Nephron (organoid): ENCODE data around the gene RSBN1.

Source experiments
- H3K27ac Mint-ChIP-seq, 3 experiments: 2 replicates each; pipeline ENCODE4 v1.8.0; 2020; ENCODE audit warnings: mixed read lengths in 3 of 3, mild to moderate bottlenecking in 2 of 3, moderate library complexity in 1 of 3
- H3K27me3 Mint-ChIP-seq: 2 replicates; pipeline ENCODE4 v1.8.0; 2021; ENCODE audit warnings: low read depth, mild to moderate bottlenecking, moderate library complexity, mixed read lengths
- H3K36me3 Mint-ChIP-seq: 2 replicates; pipeline ENCODE4 v1.8.0; 2020; ENCODE audit warnings: low read depth, mixed read lengths
- H3K4me1 Mint-ChIP-seq: 2 replicates; pipeline ENCODE4 v1.8.0; 2020; ENCODE audit warnings: mixed read lengths
- H3K4me3 Mint-ChIP-seq, 3 experiments: 2 replicates each; pipeline ENCODE4 v1.8.0; 2020; ENCODE audit warnings: mild to moderate bottlenecking in 3 of 3, mixed read lengths in 3 of 3, moderate library complexity in 2 of 3
- H3K9me3 Mint-ChIP-seq: 2 replicates; pipeline ENCODE4 v1.8.0; 2020; ENCODE audit warnings: mixed read lengths
- TF ChIP-seq, protein P1 (sequence below), 3 experiments: fragments of 200-600 bp; sonication (generic); IDR thresholded peaks; one replicate each; pipeline ENCODE4 v1.5.0; 2021; ENCODE audit warnings: antibody characterized with exemption in 3 of 3; ENCODE audit not compliant: unreplicated experiment in 3 of 3

RSBN1 gene

GRCh38 chr1:113811156-113811887 is 954 bp downstream of the RSBN1 start:
- TF ChIP-seq, protein P1, sequence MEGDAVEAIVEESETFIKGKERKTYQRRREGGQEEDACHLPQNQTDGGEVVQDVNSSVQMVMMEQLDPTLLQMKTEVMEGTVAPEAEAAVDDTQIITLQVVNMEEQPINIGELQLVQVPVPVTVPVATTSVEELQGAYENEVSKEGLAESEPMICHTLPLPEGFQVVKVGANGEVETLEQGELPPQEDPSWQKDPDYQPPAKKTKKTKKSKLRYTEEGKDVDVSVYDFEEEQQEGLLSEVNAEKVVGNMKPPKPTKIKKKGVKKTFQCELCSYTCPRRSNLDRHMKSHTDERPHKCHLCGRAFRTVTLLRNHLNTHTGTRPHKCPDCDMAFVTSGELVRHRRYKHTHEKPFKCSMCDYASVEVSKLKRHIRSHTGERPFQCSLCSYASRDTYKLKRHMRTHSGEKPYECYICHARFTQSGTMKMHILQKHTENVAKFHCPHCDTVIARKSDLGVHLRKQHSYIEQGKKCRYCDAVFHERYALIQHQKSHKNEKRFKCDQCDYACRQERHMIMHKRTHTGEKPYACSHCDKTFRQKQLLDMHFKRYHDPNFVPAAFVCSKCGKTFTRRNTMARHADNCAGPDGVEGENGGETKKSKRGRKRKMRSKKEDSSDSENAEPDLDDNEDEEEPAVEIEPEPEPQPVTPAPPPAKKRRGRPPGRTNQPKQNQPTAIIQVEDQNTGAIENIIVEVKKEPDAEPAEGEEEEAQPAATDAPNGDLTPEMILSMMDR (IDR thresholded peaks at IDR 0.05; ENCODE audit: unreplicated experiment in 3 of 3) = no peak
- Mint-ChIP-seq H3K27me3 (no peaks in the 10 kb centered on the region), H3K4me1 (peaks cover 20% of the 10 kb centered on the region), H3K36me3 (peaks cover 21% of the 10 kb centered on the region), H3K4me3 (peak overlapping the region; percentile 97 to 100 (median 99)), H3K9me3 (no peaks in the 10 kb centered on the region), H3K27ac (peak overlapping the region; percentile 91 to 99 (median 95))

DNA sequence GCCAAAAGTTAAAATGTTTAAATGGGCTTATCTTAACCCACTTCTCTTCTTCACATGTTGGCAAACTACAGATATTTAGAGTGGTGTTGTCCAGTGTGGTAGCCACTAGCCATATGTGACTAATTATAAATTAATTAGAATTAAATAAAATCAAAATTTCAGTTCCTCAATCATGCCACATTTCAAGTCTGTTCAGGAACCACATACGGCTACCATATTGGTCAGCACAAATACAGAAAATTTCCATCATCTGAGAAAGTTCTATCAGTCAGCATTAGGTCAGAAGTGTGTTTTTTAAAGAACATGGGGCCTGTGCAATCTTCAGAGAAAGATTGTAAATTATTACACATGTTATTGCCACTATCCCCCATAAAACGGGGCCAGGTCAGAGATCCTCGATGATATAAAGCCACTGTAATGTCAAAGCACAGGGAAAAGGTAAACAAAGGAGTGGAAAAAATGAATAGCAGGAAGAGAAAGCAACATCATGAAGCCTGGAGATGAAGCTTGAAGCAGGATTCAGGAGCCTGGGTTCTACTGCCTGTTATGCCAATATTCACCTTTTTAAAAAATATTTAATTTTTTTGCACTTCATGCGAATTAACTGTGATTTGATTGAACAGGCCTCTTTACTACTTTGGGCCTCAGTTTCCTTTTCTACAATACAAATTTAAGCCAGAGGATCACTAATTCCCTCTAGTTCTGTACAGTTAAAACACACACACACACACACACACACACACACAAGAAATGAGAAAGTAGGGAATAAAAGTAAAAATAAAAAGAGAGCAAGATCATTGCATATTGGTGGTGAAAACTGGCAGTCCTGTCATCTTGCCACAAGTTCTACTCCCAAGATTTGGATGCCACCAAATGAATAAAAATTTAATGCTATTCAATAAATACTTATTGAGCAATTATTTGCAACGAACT is 2.3 kb downstream of the RSBN1 start:
- TF ChIP-seq, protein P1 (IDR thresholded peaks at IDR 0.05; ENCODE audit: unreplicated experiment in 3 of 3) = no peak
- peak overlapping the region; percentile 97 to 100 (median 99) for H3K4me3 Mint-ChIP-seq
- H3K27me3 Mint-ChIP-seq = no peaks in the 10 kb centered on the region
- H3K27ac Mint-ChIP-seq = peak overlapping the region; percentile 50 to 91 (median 83)
- H3K9me3 Mint-ChIP-seq = no peaks in the 10 kb centered on the region
- H3K36me3 Mint-ChIP-seq = peaks cover 35% of the 10 kb centered on the region
- H3K4me1 Mint-ChIP-seq = peaks cover 20% of the 10 kb centered on the region

- no peaks in the 10 kb centered on the region for H3K9me3 Mint-ChIP-seq
- no peaks in the 10 kb centered on the region for H3K27me3 Mint-ChIP-seq
- peaks cover 26% of the 10 kb centered on the region for H3K4me1 Mint-ChIP-seq
- H3K4me3 Mint-ChIP-seq = peak overlapping the region; percentile 40 to 69 (median 63)
- H3K36me3 Mint-ChIP-seq = peaks cover 42% of the 10 kb centered on the region
- TF ChIP-seq, protein P1 (IDR thresholded peaks at IDR 0.05; ENCODE audit: unreplicated experiment in 3 of 3) = no peak
- no peak overlapping the region for H3K27ac Mint-ChIP-seq
Observed at GRCh38 chr1:113808450-113809195, 3.7 kb downstream of the RSBN1 start.

DNA sequence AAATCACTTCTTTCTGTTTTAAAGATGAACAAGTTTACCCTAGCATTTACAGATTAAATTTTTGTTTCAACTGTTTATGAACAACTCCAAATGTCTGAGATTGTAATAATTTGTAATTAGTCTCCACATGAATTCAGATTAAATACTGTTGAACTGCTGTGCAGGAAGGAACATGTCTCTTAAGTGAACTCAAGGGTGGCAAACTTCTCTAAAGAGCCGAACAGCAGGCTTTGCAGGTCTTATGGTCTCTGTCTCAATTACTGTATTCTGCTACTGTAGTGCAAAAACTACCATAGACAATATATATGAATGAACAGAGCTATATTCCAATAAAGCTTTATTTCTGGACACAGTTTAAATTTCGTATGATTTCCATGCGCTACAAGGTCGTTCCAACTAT is 6.6 kb downstream of the RSBN1 start:
- TF ChIP-seq, protein P1 (IDR thresholded peaks at IDR 0.05; ENCODE audit: unreplicated experiment in 3 of 3) = no peak
- Mint-ChIP-seq H3K9me3 (peaks cover 3% of the 10 kb centered on the region), H3K27me3 (no peaks in the 10 kb centered on the region), H3K4me3 (no peak overlapping the region), H3K36me3 (peaks cover 55% of the 10 kb centered on the region), H3K4me1 (peaks cover 26% of the 10 kb centered on the region), H3K27ac (no peak overlapping the region)

DNA sequence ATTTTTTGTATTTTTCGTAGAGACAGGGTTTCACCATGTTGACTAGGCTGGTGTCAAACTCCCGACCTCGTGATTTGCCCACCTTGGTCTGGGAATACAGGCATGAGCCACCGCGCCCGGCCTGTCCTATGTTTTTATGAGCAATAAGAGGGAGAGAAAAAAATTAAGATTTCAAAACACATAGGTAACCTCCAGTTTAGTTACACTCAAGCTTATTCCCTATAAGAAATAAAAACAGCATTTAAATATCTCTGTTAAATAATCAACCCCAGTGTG is 7.1 kb downstream of the RSBN1 start:
- Mint-ChIP-seq H3K27ac (peak overlapping the region in 1 of 3 experiments; percentile 22), H3K4me3 (no peak overlapping the region), H3K9me3 (peaks cover 3% of the 10 kb centered on the region), H3K4me1 (peaks cover 23% of the 10 kb centered on the region), H3K36me3 (peaks cover 55% of the 10 kb centered on the region), H3K27me3 (no peaks in the 10 kb centered on the region)
- TF ChIP-seq, protein P1 (IDR thresholded peaks at IDR 0.05; ENCODE audit: unreplicated experiment in 3 of 3) = no peak
